HL-60/S4 treated with retinoic acid at 250 ng/mL for 4 days and 3 days (cell line): ENCODE results near the gene AHDC1.
"Not testable (repeated sequence)": the region's sequence is repeated elsewhere in the genome, so short reads cannot be mapped to it uniquely, and the experiment has no call there.

Experiments
- in situ Hi-C: fragments of 300-500 bp; cut with MboI; formaldehyde crosslinking; loops from 2 replicates; pipeline ENCODE4 v1.7.0; 2022; ENCODE audit warnings: low sequenced_read_pairs

AHDC1 gene

GRCh38 chr1:27634177-27634984 is 30.4 kb upstream of the AHDC1 start:
- in situ Hi-C loops, result no loop called here

GRCh38 chr1:27633640-27634176 is 29.8 kb upstream of the AHDC1 start:
- in situ Hi-C loops, result no loop called here

DNA sequence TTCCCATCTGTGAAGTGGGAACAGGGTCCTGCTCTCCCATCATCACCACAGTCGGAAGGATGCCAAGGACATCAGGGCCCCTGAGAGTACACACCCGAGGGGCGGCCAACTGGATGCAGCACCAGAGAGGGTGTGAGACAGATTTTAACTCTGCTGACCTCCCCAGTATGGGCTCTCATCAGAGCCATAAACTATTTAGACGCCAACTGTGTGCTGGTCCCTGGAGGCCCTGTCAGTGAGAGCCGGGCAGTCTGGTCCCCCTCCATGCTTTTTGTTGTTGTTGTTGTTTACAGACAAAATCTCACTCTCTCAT is 29.3 kb upstream of the AHDC1 start:
- in situ Hi-C loops, result no loop called here

DNA sequence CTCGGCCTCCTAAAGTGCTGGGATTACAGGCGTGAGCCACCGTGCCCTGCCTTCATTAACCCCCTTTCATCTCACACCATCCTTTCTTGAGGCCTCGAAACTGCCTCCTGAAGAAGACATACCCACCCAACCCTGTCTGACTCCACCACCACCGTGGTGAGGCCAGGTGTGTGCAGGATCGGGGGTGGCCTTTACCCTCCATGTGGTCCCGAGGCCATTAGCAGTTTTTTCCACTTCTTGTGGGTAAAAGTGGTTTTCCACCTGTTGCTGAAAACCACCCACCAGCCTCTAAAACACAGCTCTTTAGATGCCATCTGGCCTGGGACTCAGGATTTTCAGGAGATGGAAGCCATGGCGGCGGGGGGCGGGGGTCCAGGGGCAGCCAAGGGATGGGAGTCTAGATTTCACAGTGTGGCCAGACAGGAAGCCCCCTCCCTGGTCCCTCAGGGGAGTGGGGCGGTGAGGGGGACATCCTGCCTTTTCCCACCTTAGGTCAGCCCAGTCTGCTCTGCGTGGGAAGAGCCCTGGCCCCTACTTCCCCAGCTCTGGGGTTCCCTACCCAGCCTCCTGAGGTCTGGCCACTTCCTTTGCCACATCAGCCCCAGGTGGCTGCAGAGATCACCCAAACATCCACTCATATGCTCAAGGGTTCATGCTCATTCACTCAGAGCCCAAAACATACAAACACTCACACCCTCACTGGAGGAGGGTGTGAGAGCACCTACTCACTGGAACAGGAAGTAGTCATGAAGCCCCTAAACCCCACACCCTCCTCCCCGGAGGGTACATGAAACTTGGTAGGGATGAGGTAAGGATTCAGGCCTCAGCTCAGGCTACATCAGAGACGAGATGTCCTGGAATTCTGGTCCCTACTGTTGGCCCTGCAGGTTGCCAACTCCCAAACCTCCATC is 28.7 kb upstream of the AHDC1 start:
- in situ Hi-C loops, result no loop called here

DNA sequence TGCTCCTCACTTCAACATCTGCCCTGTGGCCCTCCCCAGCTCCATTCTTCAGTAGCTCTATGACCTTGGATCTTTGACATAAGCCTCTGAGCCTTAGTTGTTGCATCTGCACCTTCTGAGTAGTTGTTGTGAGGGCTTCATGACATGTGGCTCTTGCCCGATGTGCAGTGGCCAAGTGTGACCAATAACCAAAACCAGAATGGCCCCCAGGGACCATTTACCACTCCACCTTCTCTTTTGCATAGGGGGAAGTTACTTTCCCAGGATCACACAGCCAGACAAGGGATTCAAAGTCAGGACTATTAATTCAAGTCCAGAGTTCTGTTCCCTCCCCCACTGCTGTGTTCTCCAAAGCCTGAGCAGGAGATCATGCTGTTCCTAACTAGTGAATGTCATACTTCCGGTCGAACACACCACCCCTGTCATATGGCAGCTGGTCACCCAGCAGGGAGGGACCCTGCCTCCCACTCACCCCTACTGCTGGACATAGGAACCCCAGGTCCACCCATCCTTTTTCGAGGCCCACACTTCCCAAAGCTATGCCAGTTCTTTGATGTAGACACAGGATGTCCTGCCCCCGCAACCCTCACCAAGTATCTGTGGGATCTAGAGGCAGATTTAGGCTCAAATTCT is 27.0 kb upstream of the AHDC1 start:
- in situ Hi-C loops, result no loop called here

- in situ Hi-C loops, result no loop called here
Measured at GRCh38 chr1:27628712-27629111, 24.8 kb upstream of the AHDC1 start.

- in situ Hi-C loops, result not testable (repeated sequence)
Measured at GRCh38 chr1:27627733-27628132, 23.8 kb upstream of the AHDC1 start.

DNA sequence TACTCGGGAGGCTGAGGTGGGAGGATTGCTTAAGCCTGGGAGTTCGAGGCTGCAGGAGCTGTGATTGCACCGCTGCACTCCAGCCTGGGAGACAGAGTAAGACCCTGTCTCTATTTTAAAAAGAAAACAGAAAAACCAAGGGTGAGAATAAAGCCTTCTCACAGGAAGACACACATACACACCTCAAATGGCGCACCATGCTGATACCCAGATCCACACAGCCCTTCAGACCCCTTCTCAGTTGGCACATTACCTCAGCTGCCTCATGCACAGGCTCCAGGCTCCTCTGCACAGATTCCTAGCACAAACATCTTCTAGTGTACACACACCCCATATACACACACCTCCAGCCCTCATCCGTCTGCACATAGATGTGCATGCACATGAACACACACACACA is 23.1 kb upstream of the AHDC1 start:
- in situ Hi-C loops, result no loop called here

DNA sequence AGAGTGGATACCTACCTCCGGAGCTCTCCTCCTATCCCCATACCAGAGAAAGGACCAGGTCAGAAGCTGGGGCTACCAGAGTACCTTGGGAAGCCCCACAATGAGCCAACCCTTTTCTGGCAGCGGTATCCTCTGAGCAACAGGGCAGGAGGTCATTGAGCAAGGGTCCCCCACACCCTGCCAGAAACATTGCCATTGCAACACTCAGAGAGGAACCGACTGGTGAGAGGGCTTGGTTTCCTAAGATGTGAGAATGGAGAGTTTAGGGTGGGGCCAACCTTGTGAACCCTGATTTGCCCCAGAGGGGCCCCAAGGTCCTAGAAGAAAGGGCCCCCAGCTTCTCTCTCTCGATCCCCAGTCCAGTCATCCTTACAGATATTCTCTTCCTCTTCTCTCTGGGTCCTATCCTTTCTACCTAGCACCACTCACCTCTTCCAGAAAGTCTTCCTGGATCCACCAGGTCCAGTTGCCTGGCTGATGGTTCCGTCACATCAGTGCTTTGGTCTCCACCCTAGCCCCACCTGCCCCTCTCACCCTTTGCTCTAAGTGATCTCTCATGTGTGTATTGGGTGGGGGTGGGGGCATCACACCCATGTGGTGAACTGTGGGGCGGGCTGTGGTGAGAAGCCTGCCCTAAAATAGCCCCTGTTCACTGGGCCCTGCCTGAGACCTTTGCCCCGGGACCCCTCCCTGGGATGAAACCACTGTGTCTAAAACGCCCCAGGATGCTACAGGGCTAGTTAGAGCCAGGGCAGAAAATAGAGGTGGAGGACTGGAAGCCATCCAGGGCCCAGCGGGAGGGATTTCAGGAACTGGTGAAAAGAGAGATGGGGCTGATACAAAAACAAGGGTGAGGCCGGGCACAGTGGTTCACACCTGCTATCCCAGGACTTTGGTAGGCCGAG is 22.3 kb upstream of the AHDC1 start:
- in situ Hi-C loops, result no loop called here

- in situ Hi-C loops, result loop anchor here (5.0 kb wide), 1 partner anchor 33 kb away; no protein-coding TSS in a partner anchor
Measured at GRCh38 chr1:27624467-27625178, 20.7 kb upstream of the AHDC1 start.

DNA sequence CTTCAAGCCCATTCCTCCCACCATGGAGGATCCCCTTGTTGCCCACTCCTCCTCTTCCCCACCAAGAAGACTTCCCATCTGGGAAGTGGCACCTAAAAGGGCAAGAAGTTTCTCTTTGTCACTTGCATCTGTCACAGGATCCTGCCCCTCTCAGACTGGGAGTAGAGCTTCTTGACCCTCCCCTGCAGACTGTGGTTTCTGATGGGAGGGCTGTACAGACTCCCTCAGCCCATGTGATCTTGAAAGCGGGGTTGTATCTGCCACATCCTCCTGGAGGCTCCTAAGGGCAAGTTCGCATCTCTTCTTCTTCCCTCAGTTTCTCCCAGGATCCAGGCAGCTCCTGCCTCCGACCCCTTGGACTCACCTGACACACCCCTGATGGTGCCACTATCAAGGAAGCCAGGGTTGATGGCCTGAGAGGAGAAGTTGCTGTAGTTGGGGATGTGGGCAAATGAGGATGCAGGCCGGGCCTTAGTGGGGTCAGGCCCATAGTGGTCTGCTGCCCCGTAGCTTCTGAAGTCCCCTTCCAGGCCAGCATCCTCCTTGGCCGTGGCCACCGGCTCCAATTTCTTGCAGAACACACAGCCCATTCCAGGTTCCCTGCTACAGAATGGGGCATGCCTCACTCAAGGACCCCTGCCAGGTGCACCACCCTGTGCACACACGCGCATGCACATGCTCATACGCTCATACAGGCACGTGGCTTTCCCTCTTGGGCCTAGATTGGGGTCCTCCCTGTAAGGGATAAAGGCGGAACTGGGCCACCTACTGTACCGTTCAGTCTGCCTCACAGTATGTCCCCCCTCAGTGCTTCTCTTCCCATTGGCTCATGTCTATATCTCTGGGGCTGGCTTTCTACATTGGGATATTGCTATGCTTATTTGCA is 19.6 kb upstream of the AHDC1 start:
- in situ Hi-C loops, result loop anchor here (5.0 kb wide), 1 partner anchor 34 kb away; no protein-coding TSS in a partner anchor

- in situ Hi-C loops, result loop anchor here (5.0 kb wide), 1 partner anchor 34 kb away; no protein-coding TSS in a partner anchor
Measured at GRCh38 chr1:27622828-27623227, 18.9 kb upstream of the AHDC1 start.

- in situ Hi-C loops, result loop anchor here (5.0 kb wide), 1 partner anchor 36 kb away; no protein-coding TSS in a partner anchor
Measured at GRCh38 chr1:27621051-27621920, 17.3 kb upstream of the AHDC1 start.

GRCh38 chr1:27619782-27620438 is 16.0 kb upstream of the AHDC1 start:
- in situ Hi-C loops, result loop anchor here (5.0 kb wide), 1 partner anchor 37 kb away; no protein-coding TSS in a partner anchor

GRCh38 chr1:27618341-27619082 is 14.6 kb upstream of the AHDC1 start:
- in situ Hi-C loops, result no loop called here

DNA sequence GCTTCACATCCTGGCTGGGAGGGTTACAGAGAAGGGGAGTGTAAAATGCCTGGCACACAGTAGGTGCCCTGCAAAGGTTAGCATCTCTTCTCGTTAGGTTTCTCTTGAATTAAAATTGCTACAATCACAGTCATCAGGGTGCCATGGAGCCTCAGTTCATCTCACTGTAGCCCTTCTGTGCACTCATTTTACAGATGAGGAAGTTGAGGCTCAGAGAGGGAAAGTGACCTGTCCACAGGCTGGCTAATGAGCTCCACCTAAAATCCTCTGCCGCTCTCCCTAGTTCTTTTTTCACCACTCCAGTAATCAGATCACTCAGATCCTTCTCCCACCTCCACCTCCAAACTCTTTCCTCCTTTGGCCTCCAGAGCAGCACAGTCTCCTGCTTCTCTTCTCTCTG is 13.5 kb upstream of the AHDC1 start:
- in situ Hi-C loops, result no loop called here
